HG03175 (cell line): ENCODE data around the gene RAB4A.
"Not testable (repeated sequence)": the region's sequence is repeated elsewhere in the genome, so short reads cannot be mapped to it uniquely, and the experiment has no call there.

Source experiments
- ATAC-seq: cut with Tn5 transposase; IDR thresholded peaks from one replicate; pipeline ENCODE4 v1.9.1; 2021; ENCODE audit warnings: mild to moderate bottlenecking, moderate library complexity; ENCODE audit not compliant: unreplicated experiment

Gene RAB4A

DNA sequence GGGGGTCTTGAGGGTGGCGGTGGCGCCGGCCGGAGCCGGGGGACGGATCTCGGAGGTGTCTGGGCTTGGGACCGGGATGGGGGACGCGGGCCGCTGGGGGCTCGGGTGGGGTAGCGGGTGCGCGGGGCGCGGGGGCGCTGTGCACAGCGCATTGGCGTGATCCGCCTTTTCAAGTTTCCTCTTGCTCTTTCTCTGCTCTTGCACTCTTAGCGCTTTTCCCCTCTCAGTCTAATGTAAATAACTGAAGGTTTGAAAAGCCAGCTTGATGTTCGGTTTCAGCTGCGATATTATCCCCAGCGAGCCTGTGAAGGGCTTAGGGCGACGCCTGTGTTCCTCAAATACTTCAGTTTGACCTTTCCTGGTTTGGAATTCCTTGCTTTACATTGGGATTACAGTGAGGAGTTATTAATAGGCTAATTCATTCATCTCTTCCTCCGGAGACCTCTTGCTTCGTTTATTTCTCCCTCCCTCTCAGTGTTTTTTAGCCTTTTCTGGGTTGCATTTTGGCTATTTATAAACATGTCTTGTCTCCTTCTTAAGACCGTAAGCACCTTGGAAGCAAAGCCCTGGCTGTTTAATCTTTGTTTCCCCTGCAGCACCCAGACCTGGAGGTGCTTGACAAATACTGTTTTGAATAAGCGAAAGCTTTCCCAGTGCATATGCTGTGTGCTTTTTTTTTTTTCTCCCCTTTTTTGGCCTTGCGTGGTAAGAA lies 693 bp downstream of the RAB4A start:
- peak; percentile 61 for ATAC-seq

DNA sequence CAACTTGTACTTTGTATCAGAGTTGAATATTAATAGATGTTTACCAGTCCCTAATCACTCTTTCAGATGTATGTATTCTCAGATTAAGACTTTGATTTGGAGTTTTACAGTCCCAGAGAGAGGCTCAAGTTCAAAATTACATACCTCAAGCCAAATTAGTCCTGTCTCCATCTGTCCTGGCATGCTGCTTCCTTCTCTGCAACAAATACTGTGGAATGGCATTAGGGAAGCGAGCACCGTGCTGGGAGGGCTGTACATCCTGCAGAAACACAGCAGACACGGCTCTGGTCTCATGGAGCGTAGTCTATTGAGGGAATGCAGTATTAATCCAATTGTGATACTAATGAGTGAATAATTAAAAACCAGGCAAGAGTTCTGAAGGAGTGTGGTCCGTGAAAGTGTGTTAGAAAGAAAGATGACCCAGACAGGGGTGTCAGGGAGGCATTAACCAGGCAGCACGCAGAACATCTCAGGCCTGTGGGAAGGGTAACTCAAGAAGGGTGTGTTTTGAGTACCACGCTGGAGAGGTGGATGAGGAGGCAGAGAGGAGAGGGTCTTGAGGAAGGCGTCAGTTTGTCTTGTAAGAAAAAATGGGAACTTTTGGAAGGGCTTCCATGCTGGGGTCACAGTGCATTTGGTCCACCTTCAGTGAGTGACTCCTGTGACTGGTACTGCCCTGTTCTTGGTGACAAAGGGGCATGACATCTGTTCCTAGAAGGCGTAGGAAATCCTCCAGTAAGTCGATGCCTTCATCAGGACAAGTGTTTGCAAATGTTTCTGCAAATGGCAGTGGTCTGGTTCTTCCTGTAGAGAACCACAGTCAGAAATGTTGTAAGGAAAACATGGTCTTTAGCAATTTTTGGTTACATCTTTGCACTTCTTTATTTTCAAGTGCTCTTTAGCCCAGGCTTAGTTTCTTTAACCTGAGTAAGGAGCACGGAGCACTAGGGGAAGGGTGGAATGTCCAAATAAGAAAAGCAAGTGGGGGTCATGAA lies 1.6 kb downstream of the RAB4A start:
- no peak for ATAC-seq

GRCh38 chr1:229273507-229274232 lies 2.8 kb downstream of the RAB4A start:
- ATAC-seq: no peak

DNA sequence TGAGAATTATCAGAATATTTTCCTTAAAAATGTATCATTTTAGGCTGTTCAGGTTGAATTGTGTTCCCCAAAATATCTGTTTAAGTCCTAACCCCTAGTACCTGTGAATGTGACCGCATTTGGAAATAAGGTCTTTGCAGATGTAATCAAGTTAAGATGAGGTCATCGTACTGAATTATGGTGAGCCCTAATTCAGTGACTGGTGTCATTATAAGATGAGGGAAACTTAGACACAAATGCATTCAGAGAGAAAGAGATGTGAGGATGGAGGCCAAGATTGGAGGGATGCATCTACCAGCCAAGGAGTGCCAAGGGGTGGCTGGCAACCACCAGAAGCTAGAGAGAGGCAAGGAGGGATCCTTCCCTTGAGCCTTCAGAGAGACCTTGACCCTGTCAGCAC lies 4.1 kb downstream of the RAB4A start:
- ATAC-seq: no peak

GRCh38 chr1:229278120-229278741 lies 7.3 kb downstream of the RAB4A start:
- no peak for ATAC-seq

GRCh38 chr1:229279242-229279641 lies 8.3 kb downstream of the RAB4A start:
- no peak for ATAC-seq

DNA sequence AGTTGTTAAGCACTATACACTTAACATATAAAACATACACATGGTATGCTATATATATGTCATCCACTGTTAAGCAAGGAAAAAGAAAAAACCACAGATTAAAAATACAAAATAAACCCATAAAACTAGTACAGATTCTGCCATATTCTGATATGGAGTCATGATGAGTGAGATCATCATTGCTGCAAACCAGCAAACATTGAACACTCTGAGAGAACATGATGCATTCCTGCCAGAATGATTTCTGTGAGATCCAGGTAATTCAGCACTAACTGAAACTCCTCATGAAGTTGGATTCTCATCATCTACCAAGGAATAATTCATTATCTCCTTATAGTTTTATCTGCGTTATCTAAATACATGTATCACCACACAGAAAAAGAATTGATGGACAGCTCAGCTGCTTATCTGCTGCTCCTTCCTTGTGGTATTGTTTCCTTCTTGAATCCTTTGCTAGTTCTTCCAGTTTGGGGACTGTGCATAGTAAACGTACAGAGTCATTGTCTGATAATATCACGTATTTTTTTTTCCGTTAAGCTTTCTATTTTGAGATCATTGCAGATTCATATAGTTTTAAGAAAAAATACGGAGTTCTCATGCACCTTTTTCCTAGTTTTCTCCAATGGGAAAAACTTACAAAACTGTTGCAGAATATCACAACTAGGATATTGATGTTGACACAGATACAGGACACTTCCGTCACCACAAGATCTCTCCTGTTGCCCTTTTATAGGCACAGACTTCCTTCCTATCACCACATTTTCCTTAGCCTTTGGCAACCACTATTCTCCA lies 9.3 kb downstream of the RAB4A start:
- ATAC-seq: no peak

GRCh38 chr1:229280921-229281320 lies 10.0 kb downstream of the RAB4A start:
- ATAC-seq: no peak

DNA sequence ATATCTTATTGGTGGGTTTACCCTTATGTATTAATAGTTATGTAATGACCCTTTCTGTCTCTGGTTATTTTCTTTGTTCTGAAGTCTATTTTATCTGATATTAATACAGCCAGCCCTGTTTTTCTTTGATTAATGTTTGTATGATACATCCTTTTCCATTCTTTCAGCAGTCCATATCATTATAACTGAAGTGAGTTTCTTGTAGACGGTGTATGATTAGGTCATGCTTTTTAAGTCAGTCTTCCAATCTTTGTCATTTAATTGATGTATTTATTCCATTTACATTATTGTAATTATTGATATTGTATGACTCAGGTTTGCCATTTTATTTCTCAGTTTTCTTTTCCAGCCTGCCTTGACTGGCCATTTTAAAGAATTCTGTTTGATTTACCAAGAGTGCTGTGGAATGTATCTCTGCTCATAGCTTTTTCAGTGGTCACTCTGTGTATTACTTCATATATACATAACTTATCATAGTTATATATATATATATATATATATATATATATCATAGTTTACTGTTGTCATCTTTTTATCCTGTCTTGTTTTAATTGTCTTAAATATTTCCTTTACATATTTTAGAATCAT lies 10.5 kb downstream of the RAB4A start:
- ATAC-seq: no peak

- no peak for ATAC-seq
Measured at GRCh38 chr1:229282295-229282823, 11.4 kb downstream of the RAB4A start.

- no peak for ATAC-seq
Measured at GRCh38 chr1:229283183-229283611, 12.3 kb downstream of the RAB4A start.

DNA sequence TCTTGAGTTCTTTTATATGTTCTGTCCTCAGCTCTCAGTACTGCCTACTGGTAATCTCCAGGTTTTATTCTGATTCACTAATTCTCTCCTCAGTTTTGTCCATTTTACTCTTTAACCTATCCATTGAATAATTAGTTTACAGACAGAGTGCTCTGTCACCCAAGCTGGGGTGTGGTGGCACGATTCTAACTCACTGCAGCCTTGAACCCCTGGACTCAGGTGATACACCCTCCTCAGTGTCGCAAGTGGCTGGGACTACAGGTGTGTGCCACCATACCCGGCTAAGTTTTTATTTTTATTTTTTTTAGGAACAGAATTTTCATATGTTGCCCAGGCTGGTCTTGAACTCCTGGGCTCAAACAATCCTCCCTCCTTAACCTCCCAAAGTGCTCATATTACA lies 14.0 kb downstream of the RAB4A start:
- ATAC-seq: no peak

- no peak for ATAC-seq
Measured at GRCh38 chr1:229285440-229285839, 14.5 kb downstream of the RAB4A start.

- no peak for ATAC-seq
Measured at GRCh38 chr1:229286099-229286766, 15.3 kb downstream of the RAB4A start.

- no peak for ATAC-seq
Measured at GRCh38 chr1:229287267-229287666, 16.4 kb downstream of the RAB4A start.

DNA sequence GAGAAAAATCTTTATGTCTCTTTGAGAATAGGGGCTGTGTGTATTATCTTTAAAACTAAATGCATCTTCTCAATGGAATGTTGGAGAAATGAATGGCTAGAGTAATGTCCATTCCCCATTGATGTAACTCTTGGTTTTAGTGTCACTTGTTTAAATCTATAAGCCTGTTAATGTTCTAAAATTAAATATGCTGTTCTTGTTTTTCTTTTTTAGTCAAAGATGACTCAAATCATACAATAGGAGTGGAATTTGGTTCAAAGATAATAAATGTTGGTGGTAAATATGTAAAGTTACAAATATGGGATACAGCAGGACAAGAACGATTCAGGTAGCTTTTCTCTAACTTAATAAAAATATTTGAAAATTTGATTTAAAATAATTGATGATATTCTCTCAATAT lies 17.6 kb downstream of the RAB4A start:
- no peak for ATAC-seq

DNA sequence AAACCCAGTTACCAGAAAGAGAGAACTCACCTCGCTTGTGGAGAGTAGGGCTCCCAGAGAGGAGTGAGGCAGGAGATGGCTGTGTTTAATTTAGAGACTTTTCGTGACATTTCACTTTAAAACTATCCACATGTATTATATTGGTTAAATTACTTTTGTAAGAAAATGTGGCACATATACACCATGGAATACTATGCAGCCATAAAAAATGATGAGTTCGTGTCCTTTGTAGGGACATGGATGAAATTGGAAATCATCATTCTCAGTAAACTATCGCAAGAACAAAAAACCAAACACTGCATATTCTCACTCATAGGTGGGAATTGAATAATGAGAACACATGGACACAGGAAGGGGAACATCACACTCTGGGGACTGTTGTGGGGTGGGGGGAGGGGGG lies 20.8 kb downstream of the RAB4A start:
- not testable (repeated sequence) for ATAC-seq

DNA sequence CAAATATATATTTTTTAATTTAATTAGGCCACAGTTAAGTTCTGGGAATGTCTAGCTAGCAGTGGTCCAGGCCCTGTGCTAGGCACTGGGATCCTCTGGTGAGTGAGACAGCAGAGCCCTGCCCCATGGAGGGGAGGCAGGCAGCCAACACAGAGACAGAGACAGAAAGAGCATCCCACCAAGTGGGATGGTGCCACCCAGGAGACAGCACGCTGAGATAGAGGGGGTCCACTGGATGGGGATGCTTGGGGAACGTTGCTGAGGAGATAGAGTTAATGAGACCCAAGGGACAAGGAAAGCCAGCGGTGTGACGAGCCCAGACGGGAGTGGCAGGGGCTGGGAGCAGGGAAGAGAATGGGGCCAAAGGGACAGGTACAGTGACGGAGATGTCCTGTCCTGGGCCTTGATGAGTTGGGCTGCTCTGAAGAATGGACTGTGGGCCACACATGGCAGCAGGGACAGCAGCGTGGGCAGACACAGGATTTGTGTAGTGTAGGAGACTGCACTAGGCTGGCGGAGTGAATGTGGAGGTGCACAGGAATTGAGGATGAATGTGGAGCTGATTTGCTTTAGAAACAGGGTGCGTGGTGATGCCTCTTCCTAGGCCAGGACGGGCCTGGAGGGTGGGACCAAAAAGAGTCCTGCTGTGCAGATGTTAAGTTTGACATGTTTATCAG lies 22.8 kb downstream of the RAB4A start:
- ATAC-seq: no peak
